Activated CD4-positive, alpha-beta T cell treated with anti-CD3 and anti-CD28 coated beads, Interleukin-2, Interleukin-6, amounts not matched to agents 100 ng/mL and 50 ng/mL, durations not matched to agents 16 hours and 8 hours (primary cell): ENCODE measurements around the gene POLR1H.
"Not testable (repeated sequence)": the region's sequence is repeated elsewhere in the genome, so short reads cannot be mapped to it uniquely, and the experiment has no call there.

Experiments used
- DNase-seq: peaks from one replicate; pipeline ENCODE4 v3.0.0-alpha.2; 2020

The POLR1H gene, protein sequence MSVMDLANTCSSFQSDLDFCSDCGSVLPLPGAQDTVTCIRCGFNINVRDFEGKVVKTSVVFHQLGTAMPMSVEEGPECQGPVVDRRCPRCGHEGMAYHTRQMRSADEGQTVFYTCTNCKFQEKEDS

DNA sequence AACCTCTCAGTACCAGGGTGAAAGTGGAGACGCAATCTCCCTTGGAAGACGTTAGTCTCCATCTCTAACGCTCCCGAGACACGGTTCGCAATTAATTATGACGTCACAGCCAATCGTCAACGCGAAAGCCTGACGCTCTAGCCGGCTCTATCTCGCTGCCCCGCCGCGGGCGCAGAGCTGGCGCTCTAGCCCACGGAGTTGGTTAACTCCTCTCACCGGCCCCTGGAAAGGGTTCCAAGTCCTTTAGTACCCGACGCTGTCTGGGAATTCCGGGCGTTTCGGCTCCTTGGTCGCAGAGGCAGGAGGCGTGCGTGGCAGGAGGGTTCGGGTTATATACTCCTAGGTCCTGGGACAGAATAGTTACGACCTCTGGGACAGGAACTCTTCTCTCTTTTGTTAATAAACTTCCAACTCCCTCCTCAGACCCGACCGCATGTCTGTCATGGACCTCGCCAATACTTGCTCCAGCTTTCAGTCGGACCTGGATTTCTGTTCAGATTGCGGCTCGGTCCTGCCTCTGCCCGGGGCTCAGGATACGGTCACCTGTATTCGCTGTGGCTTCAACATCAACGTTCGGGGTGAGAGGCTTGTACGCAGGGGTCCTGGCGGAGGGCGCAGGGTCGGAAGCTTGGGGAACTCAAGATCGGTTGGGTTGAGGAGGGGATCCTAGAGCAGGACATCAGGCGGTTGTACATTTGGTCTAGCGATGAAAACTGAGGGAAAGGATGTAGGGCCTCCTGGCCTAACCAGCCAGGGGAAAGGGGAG lies at the start of gene POLR1H:
Gene POLR1H, plus strand, starts transcription at position 174 of the 766 bp plus-strand sequence. Its CDS starts 260 bp downstream, at position 434.
- peak; percentile 94 for DNase-seq

DNA sequence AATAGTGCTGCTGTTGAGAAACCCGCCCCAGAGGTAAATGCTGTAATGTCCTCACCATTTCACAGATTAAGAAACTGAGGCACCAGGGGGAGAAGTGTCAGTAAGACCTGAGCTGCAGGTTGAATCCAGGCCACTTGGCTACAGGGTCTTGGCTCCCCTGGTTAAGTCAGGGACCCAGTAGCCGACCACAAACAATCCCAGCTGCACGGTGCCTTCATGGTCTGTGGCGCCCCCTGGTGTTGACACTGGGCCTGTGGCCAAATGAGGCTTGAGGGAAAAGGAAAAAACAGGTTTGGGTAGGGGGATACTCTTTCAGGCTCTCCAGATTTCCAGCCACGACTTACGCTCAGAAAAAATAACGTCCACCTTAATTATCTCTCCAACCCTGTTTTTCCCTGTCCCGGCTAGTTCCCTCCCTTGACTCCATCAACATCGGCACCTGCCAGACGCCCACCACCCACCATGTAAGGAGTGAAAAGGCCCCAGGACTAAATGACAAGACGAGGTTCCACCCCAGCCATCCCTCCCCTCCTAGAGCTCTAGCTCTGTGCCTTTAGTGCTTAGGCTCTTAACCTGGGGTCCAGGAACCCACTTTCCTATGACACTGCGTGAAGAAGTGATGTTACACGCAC lies 47.7 kb upstream of the POLR1H start:
- peak; percentile 16 for DNase-seq

DNA sequence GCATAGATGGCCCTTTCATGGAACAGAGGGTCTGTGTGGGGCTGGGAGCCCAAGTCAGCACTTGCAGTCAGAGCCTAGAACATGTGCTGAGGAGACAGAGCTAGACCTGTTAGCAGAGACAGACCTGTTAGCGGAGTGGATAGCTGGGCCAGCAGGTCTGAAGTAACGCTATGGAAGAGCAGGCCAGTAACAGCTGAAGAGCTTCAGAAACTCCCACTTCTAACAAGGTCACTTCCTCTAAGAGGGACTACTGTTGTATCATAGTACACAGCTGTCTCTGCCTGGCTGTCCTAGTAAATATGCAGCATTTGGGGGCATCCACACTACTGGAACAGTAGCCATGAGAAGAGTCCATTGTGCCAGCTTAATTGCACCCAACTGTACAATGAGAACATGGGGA lies 41.2 kb upstream of the POLR1H start:
- no peak for DNase-seq

DNA sequence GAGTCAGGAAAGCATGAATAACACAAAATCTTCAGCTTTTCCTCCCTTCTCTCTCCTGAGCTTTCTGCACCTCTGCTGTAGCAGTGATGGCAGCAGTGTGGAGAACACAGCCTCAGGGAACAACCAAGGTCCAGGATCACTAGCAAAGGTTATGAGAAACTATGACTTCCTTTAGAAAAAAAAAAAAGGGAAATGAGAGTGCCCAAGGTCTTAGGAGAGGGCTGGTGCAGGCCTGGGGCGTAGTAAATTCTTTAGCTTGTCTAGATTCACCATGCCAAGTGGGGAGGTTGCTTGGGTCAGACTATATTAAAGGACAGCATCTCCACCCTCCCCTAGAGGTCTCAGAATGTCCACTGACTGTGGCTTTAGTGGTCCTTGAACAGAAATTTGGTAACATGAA lies 40.4 kb upstream of the POLR1H start:
- DNase-seq = no peak

DNA sequence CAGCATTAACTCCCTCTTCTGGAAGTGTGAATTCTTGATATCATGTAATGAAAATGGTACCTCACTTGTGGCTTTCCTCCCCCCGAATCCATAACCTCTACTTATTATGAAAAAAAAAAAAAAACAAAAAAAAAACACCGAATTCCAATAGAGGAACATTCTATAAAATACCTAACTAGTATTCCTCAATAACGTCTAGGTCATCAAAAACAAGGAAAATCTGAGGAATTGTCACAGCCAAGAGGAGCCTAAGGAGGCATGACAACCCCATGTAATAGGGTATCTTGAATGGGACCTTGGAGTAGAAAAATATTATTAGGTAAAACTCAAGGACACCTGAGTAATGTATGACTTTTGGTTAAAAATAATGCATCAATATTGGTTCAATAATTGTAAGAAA lies 38.9 kb upstream of the POLR1H start:
- DNase-seq = no peak

DNA sequence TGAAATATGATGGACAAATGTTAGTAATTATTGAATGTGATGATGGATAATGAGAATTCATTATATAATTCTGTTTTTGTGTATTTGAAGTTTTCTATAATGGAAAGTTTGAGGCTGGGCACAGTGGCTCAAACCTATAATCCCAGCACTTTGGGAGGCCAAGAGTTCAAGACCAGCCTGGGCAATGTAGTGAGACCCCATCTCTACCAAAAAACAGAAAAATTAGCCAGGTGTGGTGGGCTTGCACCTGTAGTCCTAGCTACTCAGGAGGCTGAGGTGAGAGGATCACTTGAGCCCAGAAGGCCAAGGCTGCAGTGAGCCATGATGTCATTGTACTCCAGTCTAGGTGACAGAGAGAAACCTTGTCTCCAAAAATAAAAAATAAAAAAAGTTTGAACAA lies 38.4 kb upstream of the POLR1H start:
- not testable (repeated sequence) for DNase-seq

DNA sequence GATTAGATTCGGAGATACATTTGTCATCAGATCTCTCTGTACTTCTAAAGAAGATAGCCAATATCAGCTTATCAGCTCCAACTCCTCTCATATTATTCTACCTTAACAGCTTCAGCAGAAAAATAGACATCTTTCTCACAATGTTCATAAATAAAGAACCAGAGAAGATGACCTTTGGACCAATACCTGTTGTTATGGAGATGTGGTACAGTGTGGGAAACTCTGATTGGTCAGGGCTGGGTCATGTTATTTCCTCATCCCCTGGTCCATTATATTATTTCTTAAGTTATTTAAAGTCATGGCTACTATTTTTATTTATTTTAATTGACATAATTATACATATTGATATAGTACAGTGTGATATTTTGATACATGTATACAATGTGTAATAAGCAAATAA lies 35.9 kb upstream of the POLR1H start:
- no peak for DNase-seq

DNA sequence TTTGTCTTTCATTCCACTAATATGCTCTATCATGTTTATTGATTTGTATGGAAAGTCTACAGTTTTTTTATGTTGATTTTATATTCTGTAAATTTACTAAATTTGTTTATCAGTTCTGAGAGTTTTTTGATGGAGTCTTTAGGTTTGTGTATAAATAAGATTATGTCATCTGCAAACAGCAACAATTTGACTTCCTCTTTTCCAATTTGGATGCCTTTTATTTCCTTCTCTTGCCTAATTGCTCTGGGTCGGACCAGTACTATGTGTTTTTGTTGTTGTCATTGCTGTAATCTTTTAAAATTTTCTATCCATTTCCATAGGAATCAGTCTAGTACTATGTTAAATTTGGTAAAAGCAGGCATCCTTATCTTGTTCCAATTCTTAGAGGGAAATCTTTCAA lies 31.5 kb upstream of the POLR1H start:
- DNase-seq = no peak

DNA sequence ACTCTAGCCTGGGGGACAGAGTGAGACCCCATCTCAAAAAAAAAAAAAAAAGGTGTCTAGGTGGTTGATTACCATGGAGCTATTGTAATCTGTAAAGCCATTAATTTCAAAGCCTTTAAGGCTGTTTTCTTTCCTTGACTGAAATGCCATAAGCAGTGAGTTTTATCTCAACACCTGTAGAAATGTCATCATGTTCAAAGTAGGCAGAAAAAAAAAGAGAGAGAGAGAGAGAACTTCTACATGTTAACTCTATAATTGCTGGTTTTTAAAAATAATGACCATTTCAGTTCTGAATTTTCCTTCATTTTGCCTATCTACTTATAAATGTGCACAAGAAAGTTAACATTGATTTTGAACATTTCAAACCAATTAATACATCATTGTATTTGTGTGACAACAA lies 29.7 kb upstream of the POLR1H start:
- no peak for DNase-seq

DNA sequence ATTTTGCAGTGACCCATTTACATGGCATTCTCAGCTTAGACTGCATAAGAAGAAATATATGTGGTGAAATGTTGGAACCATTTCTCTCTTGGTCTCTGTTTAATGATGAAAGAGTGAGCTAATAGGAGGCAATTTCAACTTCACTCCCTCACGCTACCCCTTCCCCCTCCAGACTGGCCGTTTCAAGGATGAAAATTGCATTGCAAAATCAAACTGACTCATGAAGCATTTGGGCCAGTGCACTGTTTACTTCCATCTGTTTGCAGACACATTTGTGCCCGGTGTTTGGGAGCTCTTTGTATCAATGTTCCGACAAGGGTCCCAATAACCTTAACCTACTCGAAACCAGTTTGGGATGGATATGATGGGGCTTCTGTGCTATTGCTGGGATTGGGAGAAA lies 27.6 kb upstream of the POLR1H start:
- DNase-seq = not testable (repeated sequence)

DNA sequence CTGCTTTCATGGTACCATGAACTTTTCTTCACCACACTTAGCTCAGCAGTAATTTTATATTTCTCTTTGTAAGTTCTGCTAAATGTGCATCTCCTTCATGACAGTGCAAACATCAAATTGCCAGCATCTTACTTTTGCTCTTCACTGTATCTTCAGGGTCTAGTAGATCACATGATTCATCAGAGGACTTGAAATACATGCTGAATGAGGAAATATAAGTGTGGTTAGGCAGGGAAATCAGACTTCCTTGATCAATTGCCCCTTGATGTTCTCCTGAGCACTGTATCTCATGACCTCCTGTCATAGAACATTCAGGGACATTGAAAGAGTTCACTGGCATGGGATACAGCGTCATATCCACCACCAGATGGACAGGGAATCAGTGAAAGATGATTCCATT lies 25.3 kb upstream of the POLR1H start:
- DNase-seq = no peak

DNA sequence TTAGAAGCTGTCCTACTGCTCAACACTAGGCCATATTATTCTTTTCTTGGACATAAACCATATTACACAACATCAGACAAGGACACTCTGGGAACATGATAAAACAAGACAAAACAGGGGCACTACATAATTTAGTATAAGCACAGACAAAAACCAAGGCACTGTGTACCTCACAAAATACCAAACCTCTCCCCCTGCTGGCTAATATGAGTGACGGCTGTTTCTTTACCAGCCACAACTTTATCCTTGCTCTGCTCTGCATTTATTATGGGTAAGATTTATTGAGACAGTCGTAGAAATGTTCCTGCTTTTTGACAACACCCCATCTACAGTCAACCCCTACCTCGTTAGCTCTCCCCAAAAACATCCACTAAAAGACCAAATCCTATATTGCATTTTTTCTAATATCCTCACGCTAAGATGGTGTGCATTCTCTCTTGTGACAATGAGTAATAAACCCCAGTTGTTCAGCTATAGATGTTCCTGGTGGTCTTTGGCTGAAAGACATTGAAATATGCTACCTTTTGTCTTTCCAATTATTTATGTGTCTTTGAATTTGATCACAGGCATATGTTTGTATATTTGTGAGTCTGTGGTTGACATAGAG lies 23.8 kb upstream of the POLR1H start:
- DNase-seq = peak; percentile 16

DNA sequence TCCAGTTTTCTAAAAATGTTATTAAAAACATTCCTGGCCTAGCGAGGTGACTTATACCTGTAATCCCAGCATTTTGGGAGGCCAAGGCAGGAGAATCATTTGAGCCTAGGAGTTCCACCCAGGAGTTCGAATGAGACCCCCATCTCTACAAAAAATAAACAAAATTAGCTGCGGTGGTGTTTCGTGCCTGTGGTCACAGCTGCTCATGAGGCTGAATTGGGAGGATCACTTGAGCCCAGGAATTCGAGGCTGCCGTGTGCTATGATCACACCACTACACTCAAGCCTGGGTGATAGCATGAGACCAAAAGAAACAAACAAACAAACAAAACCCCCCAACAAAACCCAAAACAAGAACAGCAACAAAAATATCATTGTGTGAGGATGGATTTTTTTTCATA lies 19.8 kb upstream of the POLR1H start:
- DNase-seq = no peak

DNA sequence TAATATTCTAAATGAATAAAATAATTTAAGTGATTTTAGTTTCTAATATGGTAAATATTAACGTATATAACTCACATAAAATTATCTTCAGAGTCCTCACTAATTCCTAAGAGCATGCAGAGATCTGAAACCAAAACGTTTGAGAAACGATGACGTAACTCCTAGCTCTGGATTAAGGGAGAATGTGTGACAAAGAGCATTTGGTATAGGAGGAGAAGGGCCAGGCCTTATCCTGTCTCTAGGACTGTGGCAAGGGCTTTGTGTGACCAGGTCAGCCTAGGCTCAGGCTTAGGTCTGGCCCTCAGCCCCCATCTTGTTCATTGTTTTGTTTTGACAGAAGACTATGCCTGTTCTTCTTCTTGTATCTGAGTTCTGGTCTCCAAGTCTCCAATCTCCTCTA lies 19.2 kb upstream of the POLR1H start:
- DNase-seq = no peak

DNA sequence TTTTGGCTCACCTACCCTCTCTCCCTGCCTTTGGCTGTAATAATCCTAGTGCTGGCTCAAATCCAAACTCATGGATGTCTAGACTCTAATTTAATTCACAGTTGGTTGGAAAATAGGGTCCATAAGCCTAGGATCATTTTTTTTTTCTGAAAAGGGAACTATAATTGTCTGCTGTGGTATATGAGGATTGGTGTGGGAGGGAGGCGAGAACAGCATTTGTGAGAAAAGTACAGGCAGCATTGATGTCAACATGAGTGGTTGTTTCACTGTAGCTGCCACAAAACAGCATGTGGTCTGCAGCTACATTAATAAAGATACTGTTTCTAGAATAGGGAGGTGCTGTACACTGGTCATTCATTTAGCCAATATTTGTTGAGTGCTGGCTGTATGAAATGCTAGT lies 18.6 kb upstream of the POLR1H start:
- DNase-seq = no peak

DNA sequence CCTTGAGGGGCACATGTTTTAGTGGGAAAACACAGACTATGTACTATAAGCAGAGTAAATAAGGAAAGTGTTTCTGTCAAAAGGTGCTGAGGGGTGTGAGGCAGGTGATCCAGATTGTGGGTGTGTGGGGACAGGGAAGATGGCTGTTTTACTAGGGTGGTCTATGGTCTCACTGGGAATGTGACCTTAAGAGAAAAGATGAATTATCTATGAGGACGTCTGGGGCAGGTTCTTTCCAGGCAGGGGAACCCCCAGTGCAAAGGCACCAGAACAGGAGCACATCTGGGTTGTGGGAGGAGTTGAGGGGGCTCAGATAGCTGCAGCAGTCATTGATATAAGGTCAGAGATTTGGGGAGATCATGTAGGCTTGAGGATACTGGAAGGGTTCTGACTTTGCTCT lies 18.2 kb upstream of the POLR1H start:
- no peak for DNase-seq

DNA sequence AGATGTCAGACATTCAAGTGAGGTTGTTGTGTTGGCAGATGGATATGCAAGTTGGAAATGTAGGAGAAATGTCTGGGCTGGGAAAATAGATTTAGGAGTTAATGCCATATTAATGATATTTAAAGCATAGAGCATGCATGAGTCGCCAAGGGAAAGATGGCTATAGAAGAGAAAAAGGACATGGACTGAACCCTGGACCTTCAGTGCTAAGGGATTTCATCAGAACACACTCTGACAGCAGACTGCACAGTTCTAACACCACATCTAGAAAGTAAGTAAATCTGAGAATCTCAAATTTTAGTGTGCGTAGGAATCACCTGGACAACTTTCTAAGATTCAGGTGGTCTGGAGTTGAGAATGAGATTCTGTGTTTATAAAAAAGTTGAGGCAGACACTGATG lies 17.3 kb upstream of the POLR1H start:
- DNase-seq = no peak

DNA sequence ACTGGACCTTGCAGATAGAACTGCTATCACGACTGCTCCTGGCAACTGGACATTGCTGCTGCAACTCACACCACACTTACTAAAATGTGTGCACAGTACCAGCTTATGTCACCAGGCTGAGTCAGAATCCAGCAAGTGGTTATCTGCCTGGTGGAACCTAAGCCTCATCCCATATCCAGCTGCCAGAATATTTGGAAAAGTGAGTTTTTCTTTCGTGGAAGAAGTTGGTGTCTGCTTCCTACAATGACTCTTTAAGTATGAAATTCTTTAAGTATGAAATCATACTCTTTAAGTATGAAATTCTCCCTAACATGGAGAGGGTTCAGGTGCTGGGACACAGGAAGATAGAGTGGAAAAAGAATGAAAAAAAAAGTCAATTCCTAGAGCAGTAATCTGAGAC lies 16.4 kb upstream of the POLR1H start:
- no peak for DNase-seq

DNA sequence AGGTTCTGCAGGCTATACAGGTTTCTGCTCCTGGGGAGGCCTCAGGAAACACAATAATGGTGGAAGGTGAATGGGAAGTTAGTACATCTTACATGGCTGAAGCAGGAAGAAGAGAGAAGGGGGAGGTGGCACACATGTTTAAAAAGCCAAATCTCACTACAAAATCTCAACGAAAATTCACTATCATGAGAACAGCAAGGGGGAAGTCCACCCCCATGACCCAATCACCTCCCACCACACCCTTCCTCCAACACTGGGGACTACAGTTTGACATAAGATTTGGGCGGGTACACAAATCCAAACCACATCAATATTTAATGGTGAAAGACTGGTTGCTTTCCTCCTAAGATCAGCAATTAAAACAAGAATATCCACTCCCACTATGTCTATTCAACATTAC lies 13.8 kb upstream of the POLR1H start:
- no peak for DNase-seq

DNA sequence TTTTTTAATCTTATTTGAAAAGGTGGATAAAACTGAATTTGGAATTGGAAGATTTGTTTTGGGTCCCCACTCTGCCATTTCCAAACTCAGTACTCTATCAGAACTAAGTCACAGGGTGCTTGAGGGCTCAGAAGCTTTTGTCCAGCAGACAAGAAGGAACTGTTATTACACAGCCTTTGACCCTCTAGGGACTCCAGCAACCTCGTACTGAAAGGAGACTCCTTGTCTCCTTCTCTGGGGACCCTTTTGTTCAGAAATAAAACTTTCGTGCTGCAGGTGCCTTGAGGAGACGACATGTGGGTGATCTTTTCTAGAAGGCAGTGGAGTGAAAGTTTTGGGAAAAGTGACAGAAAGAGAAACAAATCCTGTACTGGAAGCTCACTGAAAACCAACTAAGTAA lies 7.4 kb upstream of the POLR1H start:
- DNase-seq = no peak

DNA sequence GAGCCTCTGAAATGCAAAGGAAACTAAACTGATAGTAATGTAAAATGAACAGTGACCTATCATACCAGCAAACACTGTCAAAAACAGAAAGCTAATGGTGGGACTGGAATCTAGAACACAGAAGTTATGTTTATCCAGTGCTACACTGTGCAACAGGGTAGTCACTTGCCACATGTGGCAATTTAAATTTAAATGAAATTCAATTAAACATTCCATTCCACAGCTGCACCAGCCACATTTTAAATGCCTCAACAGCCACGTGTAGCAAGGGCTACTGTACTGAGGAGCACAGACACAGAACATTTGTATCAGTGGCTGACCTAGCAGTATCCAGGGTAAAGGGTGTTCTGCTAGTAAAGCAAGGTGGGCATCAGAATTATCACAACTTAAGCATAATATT lies 5.6 kb upstream of the POLR1H start:
- no peak for DNase-seq

DNA sequence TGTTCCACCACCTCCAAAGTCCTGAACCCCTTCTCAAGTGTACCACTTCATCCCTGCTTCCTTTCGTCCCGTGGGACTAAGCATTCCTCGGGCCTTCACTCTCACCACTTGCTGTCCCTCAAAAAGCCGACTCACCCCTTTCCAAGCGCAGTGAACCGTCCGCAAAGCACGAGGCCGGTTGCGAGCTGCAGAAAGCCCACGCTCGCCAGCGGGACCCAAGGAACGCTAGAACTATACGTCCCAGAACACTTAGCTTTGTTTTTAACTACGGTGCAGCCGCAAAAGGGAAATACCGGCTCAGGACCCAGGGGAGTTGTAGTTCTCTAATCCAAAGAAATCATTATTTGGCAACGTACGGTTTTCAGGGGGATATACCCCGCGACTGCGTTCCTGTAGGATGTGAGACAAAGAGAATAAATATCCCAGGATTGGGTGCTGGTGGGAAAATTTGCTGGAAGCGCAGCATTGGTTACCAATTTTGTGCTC lies 416 bp upstream of the POLR1H start:
- peak; percentile 22 for DNase-seq

DNA sequence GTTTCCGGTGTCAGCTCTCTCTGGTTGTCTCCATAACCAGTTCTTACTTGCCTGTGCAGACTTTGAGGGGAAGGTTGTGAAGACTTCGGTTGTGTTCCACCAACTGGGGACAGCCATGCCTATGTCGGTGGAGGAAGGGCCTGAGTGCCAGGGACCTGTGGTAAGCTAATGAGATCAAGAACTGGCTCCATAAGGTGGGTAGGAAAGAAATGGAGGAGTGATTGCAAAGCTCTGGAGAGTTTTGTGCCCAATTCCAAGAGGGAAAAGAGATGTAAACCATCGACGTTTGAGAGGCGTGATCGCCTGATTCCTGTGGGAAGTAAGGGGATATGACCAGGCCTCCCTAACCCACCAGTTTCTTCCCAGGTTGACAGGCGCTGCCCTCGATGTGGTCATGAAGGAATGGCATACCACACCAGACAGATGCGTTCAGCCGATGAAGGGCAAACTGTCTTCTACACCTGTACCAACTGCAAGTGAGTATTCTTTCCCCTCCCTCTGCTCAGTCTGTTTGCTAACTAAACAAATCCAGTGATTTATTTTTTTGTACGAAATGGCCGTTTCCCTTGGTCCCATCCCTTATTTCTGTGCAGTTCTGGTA lies 893 bp downstream of the POLR1H start:
- peak; percentile 62 for DNase-seq
